ENCODE data around the gene TUBG1. TPM values are rescaled to one million over a fixed set of nuclear protein-coding genes. Genes with fewer than 3 reads are reported as not detected.
"Not testable (repeated sequence)": the region's sequence is repeated elsewhere in the genome, so short reads cannot be mapped to it uniquely, and the experiment has no call there.

TUBG1 gene
- polyA plus RNA-seq, 3 donors = 28.6 to 51.8 (median 36.6) TPM

- 95 to 98% (median 97%) methylated on average over 17 of the region's 17 CpGs for WGBS, 3 donors
- H3K27ac ChIP-seq (ENCODE audit: low read depth, low read length) = no peak overlapping the region
Measured at GRCh38 chr17:42613699-42614295, 4.3 kb downstream of the TUBG1 start.

GRCh38 chr17:42617956-42618431 lies 8.5 kb downstream of the TUBG1 start:
- WGBS, 3 donors = 33 to 72% (median 68%) methylated on average over 4 of the region's 4 CpGs
- no peak overlapping the region for H3K27ac ChIP-seq (ENCODE audit: low read depth, low read length)

- WGBS, 3 donors = 32 to 51% (median 44%) methylated on average over 9 of the region's 9 CpGs
- H3K27ac ChIP-seq (ENCODE audit: low read depth, low read length) = no peak overlapping the region
Measured at GRCh38 chr17:42618442-42619150, 9.1 kb downstream of the TUBG1 start.

DNA sequence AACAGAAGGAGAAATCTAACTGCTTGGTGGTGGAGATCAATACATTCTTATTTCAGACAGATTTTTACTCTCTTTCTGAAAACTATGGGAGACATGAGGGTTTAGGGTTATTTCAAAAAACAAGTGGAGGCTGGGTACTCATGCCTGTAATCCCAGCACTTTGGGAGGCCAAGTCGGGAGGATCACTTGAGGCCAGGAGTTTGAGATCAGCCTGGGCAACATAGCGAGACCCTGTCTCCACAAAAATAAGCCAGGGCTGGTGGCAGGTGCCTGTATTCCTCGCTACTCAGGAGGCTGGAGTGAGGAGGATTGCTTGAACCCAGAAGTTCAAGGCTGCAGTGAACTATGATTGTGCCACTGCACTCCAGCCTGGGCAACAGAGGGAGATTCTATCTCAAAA lies 12.5 kb downstream of the TUBG1 start:
- H3K27ac ChIP-seq (ENCODE audit: low read depth, low read length) = not testable (repeated sequence)
- 92 to 95% (median 94%) methylated on average over 3 of the region's 3 CpGs for WGBS, 3 donors

- WGBS, 3 donors = 93 to 100% (median 94%) methylated on average over 2 of the region's 2 CpGs
- H3K27ac ChIP-seq (ENCODE audit: low read depth, low read length) = no peak overlapping the region
Measured at GRCh38 chr17:42623271-42623670, 13.8 kb downstream of the TUBG1 start.

DNA sequence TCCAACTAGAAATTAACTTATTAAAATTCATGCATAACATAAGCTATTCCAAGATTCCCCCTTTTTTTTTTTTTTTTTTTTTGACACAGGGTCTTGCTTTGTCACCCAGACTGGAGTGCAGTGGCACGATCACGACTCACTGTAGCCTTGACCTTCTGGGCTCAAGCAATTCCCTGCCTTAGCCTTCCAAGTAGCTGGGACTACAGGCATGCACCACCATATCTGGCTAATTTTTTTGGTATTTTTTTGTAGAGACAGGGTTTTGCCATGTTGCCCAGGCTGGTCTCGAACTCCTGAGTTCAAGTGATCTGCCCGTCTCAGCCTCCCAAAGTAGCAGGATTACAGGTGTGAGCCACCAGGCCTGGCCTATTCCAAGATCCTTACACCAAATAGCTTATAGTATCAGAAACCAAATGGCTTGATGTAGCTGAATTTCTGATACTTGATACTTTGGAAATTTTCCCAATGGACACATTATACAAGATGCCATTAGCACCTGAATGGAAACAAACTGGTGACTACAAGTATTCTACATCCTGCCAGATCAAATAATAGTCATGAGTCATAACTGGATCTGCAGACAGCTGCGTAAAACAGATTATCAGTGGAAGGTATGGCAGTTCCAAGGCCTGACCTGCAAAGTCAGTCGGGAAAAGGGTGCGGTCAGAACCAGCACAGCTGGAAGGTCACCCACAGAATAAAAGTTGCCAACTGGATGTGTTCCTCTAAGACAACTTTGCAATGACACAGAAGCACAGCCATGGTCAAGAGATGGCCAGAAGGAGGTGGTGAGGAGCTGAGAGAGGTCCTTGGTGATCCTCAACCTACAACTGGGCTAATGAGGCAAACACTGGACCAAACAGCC lies 14.5 kb downstream of the TUBG1 start:
- WGBS, 3 donors = 59 to 88% (median 78%) methylated on average over 7 of the region's 7 CpGs
- H3K27ac ChIP-seq (ENCODE audit: low read depth, low read length) = no peak overlapping the region

- 91 to 94% (median 92%) methylated on average over 6 of the region's 6 CpGs for WGBS, 3 donors
- not testable (repeated sequence) for H3K27ac ChIP-seq (ENCODE audit: low read depth, low read length)
Measured at GRCh38 chr17:42627032-42627764, 17.7 kb downstream of the TUBG1 start.

DNA sequence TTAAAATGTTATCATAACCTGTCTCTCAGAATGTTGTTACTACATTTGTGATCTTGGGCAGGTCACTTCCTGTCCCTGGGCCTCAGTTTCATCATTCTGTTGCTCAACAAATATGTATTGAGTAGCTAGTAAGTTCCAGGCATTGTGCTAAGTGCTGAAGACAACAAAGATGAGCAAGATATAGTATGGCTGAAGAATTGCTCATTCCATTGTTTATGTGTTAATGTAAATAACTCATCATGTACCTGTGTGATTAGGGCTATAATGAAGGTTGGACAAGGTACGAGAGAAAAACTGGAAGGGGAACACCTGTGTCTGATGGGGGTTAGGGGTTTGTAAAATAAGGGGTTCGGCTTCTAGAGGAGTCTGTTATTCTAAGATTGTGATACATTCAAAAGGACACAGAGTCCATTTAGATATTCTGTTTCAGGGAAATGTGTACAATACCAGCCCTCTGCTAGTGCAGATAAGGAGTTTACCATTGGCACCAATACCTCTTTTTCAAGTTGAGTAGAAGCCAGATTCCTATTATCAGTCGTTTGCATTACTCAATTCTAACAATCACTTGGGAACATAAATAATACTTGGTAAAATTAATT lies 20.0 kb downstream of the TUBG1 start:
- no peak overlapping the region for H3K27ac ChIP-seq (ENCODE audit: low read depth, low read length)
- 36 to 70% (median 66%) methylated on average over 3 of the region's 3 CpGs for WGBS, 3 donors

DNA sequence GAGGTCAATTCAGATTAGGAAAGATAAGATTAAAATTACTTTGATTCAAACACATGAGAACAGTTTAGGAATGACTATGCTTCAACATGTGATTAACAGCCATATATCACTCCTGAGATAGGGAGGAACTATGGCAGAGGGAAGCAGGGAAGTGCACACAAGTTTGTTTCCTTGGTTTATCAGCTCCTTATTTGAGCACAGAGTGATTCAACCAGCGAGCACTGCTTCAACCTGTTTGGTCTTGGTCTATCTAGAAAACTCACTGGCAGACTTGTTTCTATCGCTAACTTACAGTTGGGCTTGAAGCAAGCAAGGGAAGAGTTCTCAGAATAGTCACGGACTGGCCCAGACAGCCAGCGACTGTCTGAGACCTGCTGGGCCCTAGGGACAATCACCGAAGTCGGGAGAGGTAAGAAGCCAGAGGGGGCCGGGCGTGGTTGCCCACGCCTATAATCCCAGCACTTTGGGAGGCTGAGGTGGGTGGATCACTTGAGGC lies 23.5 kb downstream of the TUBG1 start:
- H3K27ac ChIP-seq (ENCODE audit: low read depth, low read length) = no peak overlapping the region
- 63 to 84% (median 84%) methylated on average over 9 of the region's 9 CpGs for WGBS, 3 donors

DNA sequence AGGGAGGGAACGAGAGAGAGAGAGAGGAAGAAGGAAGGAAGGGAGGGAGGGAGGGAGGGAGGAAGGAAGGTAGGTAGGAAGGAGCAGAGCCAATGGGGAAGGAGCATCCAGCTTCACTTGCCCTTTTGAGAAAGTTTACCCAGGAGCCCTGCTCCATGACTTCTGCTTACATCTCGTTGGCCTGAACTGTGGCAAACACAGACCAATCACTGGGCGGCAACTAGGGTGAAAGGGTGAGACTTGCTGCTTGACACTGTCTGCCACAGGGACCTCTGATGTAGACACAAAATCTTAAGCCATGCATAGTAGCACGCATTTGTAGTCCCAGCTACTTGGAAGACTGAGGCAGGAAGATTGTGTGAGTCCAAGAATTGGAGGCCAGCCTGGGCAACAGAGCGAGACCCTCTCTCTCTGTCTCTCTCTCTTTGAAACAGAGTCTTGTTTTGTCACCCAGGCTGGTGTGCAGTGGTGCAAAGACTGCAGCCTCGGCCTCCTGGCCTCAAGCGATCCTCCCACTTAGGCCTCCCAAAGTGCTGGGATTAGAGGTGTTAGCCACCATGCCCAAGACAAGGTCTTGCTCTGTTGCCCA lies 30.1 kb downstream of the TUBG1 start:
- H3K27ac ChIP-seq (ENCODE audit: low read depth, low read length) = no peak overlapping the region
- WGBS, 3 donors = 82 to 84% (median 83%) methylated on average over 6 of the region's 7 CpGs

- WGBS, 3 donors = 91 to 94% (median 91%) methylated on average over 4 of the region's 4 CpGs
- no peak overlapping the region for H3K27ac ChIP-seq (ENCODE audit: low read depth, low read length)
Measured at GRCh38 chr17:42640121-42640520, 30.6 kb downstream of the TUBG1 start.

DNA sequence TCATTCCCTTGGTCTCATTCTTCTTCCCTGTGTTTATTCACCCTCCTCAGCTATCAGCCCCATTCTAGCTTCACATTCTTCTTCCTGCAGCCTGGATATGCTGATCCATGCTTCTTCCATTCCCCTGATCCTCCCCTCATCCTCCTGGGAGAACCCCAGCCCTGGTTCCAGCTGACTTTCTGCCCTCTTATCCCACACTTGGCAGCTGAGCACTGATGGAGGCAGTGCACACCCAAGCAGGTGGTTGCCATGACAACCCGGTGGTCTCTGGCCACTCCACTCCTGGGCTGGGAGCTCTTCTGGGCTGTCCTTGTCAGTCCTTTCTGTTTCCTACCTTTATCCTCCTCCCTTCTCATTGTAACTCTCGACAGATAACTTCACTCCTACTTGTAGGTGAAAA lies 32.9 kb downstream of the TUBG1 start:
- 32 to 55% (median 45%) methylated on average over 2 of the region's 2 CpGs for WGBS, 3 donors
- H3K27ac ChIP-seq (ENCODE audit: low read depth, low read length) = no peak overlapping the region

GRCh38 chr17:42647778-42648177 lies 38.3 kb downstream of the TUBG1 start:
- WGBS, 3 donors = 78 to 86% (median 78%) methylated on average over 5 of the region's 5 CpGs

GRCh38 chr17:42651392-42651791 lies 41.9 kb downstream of the TUBG1 start:
- 74 to 78% (median 75%) methylated on average over 4 of the region's 4 CpGs for WGBS, 3 donors
- H3K27ac ChIP-seq (ENCODE audit: low read depth, low read length) = no peak overlapping the region

More at GRCh38 chr17:42647778-42648177, 38.3 kb downstream of the TUBG1 start:
- no peak overlapping the region for H3K27ac ChIP-seq (ENCODE audit: low read depth, low read length)

DNA sequence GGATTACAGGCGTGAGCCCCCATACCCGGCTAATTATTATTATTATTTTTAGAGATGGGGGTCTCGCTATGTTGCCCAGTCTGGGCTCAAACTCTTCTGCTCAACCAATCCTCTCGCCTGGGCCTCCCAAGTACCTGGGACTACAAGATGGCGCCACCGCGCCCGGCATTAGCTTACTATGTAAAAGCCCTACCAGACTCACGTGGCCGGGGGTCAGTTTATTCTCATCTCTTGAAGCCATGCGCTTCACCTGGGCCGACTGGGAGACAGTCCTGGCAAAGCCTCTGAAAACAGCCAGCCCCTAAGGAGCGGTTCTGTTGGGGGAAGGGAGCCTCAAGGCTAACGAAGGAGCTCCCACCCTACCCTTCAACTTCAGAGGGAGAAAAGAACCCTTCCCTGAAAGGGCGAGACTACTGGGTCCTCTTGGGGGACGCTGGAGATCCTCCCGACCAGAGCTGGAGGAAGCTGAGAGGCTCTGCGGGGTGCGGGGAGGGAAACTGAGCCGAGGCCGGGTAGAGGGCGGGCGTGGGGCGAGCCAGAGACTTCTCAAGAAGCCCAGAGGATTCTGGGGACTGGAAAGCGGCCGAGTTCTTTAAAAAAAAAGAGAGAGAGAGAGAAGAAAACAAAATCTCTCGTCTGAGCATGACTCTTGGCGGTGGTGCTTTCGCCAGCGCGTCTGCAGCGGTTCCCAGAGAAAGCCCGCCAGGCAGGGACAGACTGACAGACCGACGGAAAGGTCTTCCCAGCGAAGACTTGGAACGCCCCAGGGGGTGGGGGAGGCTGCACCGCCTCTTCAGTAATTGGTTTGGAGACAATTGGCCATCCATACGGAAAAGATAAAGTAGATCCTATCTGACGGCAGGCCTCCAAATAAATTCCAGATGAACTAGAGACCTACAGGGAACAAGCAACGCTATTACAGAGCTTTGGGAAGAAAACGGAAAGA lies 44.0 kb downstream of the TUBG1 start:
- 27 to 29% (median 28%) methylated on average over 41 of the region's 42 CpGs for WGBS, 3 donors
- H3K27ac ChIP-seq (ENCODE audit: low read depth, low read length) = peak overlapping the region; percentile 64

DNA sequence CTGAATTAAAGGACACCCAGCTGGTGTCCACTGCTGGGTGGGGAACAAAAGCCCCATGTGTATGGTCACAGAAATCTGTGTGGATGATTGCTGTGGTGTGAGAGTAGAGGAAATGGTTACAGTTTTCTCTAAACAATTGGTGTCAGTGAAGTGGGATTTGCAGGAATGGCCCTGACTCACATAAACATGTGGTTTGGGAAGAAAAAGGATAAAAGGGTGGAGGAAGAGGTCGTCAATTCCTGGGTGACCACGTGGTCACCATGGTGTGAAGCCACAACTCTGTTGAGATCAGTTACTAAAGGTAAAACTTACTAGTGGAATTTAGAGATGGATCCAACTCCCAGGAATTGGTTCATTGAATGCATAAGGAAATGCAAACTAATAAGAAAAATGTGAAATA lies 46.0 kb downstream of the TUBG1 start:
- H3K27ac ChIP-seq (ENCODE audit: low read depth, low read length) = no peak overlapping the region
- 65 to 77% (median 71%) methylated on average over 2 of the region's 2 CpGs for WGBS, 3 donors
